Vagina (tissue), 2 donors: ENCODE data around the gene UNC5CL.

Experiments used
- POLR2A ChIP-seq, 2 donors: fragments of 450-650 bp; IDR thresholded peaks; one replicate each; pipeline ENCODE4 v1.6.1; 2017; ENCODE audit warnings: antibody characterized with exemption in 2 of 2, mild to moderate bottlenecking in 2 of 2, moderate library complexity in 2 of 2
- POLR2AphosphoS5 ChIP-seq, 2 donors: sonication (generic); formaldehyde crosslinking; IDR thresholded peaks; one replicate each; pipeline ENCODE4 v1.9.0; 2017; ENCODE audit warnings: antibody characterized with exemption in 2 of 2, mild to moderate bottlenecking in 2 of 2, low read depth in 1 of 2; ENCODE audit not compliant: insufficient read depth in 1 of 2
- TF ChIP-seq, protein P1 (sequence below), 3 experiments: fragments of 450-650 bp in 2 of 3; fragments of 200-600 bp in 1 of 3; sonication (generic) in 1 of 3; IDR thresholded peaks; one replicate each; pipeline ENCODE4 v1.5.1; 2017 to 2019; ENCODE audit warnings: antibody characterized with exemption in 3 of 3, mild to moderate bottlenecking in 2 of 3, moderate library complexity in 2 of 3

DNA sequence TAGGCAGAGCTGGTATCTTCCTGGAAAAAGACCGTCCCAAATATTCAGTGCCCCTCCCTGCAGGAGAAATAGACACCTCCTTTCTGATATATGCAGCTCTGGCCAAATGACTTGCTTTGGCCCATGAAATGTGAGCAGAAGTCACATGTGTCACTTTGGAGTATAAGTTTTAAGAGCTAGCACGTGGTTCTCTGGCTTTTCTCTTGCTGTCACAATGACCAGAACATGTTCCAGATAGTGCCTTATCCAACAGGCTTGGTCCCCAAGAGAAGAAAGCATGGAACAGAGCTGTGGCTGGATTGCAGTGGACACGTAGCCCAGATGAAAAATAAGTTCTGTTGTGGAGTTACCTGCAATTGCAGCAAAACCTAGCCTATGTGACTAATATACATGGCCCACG, 40.4 kb downstream of the UNC5CL start:
- TF ChIP-seq, protein P1, sequence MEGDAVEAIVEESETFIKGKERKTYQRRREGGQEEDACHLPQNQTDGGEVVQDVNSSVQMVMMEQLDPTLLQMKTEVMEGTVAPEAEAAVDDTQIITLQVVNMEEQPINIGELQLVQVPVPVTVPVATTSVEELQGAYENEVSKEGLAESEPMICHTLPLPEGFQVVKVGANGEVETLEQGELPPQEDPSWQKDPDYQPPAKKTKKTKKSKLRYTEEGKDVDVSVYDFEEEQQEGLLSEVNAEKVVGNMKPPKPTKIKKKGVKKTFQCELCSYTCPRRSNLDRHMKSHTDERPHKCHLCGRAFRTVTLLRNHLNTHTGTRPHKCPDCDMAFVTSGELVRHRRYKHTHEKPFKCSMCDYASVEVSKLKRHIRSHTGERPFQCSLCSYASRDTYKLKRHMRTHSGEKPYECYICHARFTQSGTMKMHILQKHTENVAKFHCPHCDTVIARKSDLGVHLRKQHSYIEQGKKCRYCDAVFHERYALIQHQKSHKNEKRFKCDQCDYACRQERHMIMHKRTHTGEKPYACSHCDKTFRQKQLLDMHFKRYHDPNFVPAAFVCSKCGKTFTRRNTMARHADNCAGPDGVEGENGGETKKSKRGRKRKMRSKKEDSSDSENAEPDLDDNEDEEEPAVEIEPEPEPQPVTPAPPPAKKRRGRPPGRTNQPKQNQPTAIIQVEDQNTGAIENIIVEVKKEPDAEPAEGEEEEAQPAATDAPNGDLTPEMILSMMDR (IDR thresholded peaks at IDR 0.05), result no peak
- TF ChIP-seq POLR2AphosphoS5 (IDR thresholded peaks at IDR 0.05; ENCODE audit: insufficient read depth in 1 of 2, low read depth in 1 of 2) (no peak), POLR2A (IDR thresholded peaks at IDR 0.05) (no peak)
